OCI-LY7 (cell line): ENCODE results near the gene TLE3. TPM values are rescaled to one million over a fixed set of nuclear protein-coding genes. Genes with fewer than 3 reads are reported as not detected.

ENCODE experiments used
- BruUV-seq: library from RNA; stranded (reverse); fragments of 400-500 nt; replicated peaks from 2 replicates; lab custom pipeline; 2021; lab: Mats Ljungman, UMichigan
- CTCF ChIA-PET: fragments of 300-600 bp; sonication (Branson Sonifier 250); formaldehyde crosslinking; loops from one replicate; lab custom pipeline; 2022; ENCODE audit warnings: antibody characterized with exemption; ENCODE audit not compliant: unreplicated experiment; lab: Charles Lee
- POLR2A ChIA-PET: fragments of 300-600 bp; sonication (Branson Sonifier 250); formaldehyde crosslinking; loops from one replicate; lab custom pipeline; 2022; ENCODE audit warnings: antibody characterized with exemption; lab: Charles Lee
- DNase-seq: peaks from one replicate; pipeline ENCODE4 v3.0.0-alpha.2; 2015; ENCODE audit warnings: low spot score
- H2AFZ ChIP-seq: fragments of 200-600 bp; sonication (generic), shearing (Covaris generic); 2 replicates; pipeline ENCODE4 v1.6.1; 2014; ENCODE audit warnings: mild to moderate bottlenecking, antibody characterized with exemption, low read length, moderate library complexity
- H3K27ac ChIP-seq: fragments of 200-600 bp; sonication (generic); 2 replicates; pipeline ENCODE4 v1.5.1; 2014; ENCODE audit warnings: mixed run types, low read depth, mild to moderate bottlenecking, moderate library complexity, low read length, inconsistent platforms; ENCODE audit not compliant: poor library complexity, severe bottlenecking
- H3K36me3 ChIP-seq: fragments of 200-600 bp; sonication (generic); 2 replicates; pipeline ENCODE4 v1.6.1; 2014; ENCODE audit warnings: mild to moderate bottlenecking, antibody characterized with exemption, low read length, moderate library complexity, mixed read lengths; ENCODE audit not compliant: insufficient read depth
- H3K4me1 ChIP-seq: fragments of 200-600 bp; sonication (generic); 2 replicates; pipeline ENCODE4 v1.5.1; 2014; ENCODE audit warnings: mild to moderate bottlenecking, low read length; ENCODE audit not compliant: insufficient read depth, poor library complexity, severe bottlenecking
- H3K4me2 ChIP-seq: fragments of 200-600 bp; sonication (generic); 2 replicates; pipeline ENCODE4 v1.6.1; 2014; ENCODE audit warnings: mild to moderate bottlenecking, low read length
- H3K4me3 ChIP-seq: fragments of 200-600 bp; sonication (generic); 2 replicates; pipeline ENCODE4 v1.5.1; 2014; ENCODE audit warnings: mild to moderate bottlenecking, low read depth, low read length; ENCODE audit not compliant: poor library complexity, severe bottlenecking
- H3K79me2 ChIP-seq: fragments of 200-600 bp; sonication (generic); 2 replicates; pipeline ENCODE4 v1.6.1; 2016; ENCODE audit warnings: low read depth, mild to moderate bottlenecking, low read length, moderate library complexity, mixed read lengths; ENCODE audit not compliant: insufficient read depth
- H3K9me2 ChIP-seq: fragments of 200-600 bp; sonication (generic); 2 replicates; pipeline ENCODE4 v1.6.1; 2016; ENCODE audit warnings: mild to moderate bottlenecking, low read length, mixed read lengths; ENCODE audit not compliant: insufficient read depth
- H3K9me3 ChIP-seq: fragments of 200-600 bp; sonication (generic); 2 replicates; pipeline ENCODE4 v1.6.1; 2014; ENCODE audit warnings: mild to moderate bottlenecking, mixed run types, low read length, mixed read lengths
- H4K20me1 ChIP-seq: fragments of 200-600 bp; sonication (generic); 2 replicates; pipeline ENCODE4 v1.6.1; 2014; ENCODE audit warnings: mild to moderate bottlenecking, antibody characterized with exemption, low read length, moderate library complexity, mixed read lengths; ENCODE audit not compliant: insufficient read depth
- CTCF ChIP-seq: fragments of 200-600 bp; sonication (generic); conservative IDR thresholded peaks from 2 replicates; pipeline ENCODE4 v1.5.1; 2014; ENCODE audit warnings: mild to moderate bottlenecking, antibody characterized with exemption, low read length, moderate library complexity, mixed read lengths
- EZH2phosphoT487 ChIP-seq: fragments of 200-600 bp; sonication (generic); IDR thresholded peaks from 2 replicates; pipeline ENCODE4 v1.6.1; 2018; ENCODE audit warnings: low read depth, borderline replicate concordance, mild to moderate bottlenecking, mixed run types, antibody characterized with exemption, low read length, moderate library complexity, mixed read lengths
- intact Hi-C: fragments of 100-400 bp; cut with micrococcal nuclease; formaldehyde crosslinking; loops from one replicate; pipeline ENCODE4 v1.10.0; 2022; ENCODE audit not compliant: unreplicated experiment
- total RNA-seq, 2 experiments: library from RNA; depleted of rRNA in 1 of 2; stranded (reverse); fragments of >200 nt in 1 of 2; shearing (Covaris generic) in 1 of 2; gene quantifications; 2 replicates each; pipeline ENCODE4 v1.2.3, GENCODE V29; 2014 to 2022

The TLE3 gene
- total RNA-seq, 2 experiments from 2014 or later, result 31.9 to 37.9 TPM

GRCh38 chr15:70063980-70064379 lies 33.7 kb downstream of the TLE3 start:
- Histone ChIP-seq H3K79me2 (no peaks in the 10 kb centered on the region), H3K4me1 (no peaks in the 10 kb centered on the region), H3K36me3 (peaks cover 85% of the 10 kb centered on the region), H3K4me2 (no peak overlapping the region), H2AFZ (no peak overlapping the region), H3K9me2 (no peaks in the 10 kb centered on the region), H4K20me1 (no peaks in the 10 kb centered on the region), H3K27ac (no peak overlapping the region), H3K4me3 (no peak overlapping the region), H3K9me3 (no peaks in the 10 kb centered on the region)
- ChIA-PET CTCF (no interaction called here), POLR2A (interaction anchor here (0.8 to 1.0 kb wide), 2 partner anchors 23 to 36 kb away, joined by 3 read pairs; no protein-coding TSS in a partner anchor)
- TF ChIP-seq CTCF, result no peak
- TF ChIP-seq EZH2phosphoT487, result no peak
- no peak for DNase-seq
- intact Hi-C loops, result no loop called here
- no TSS peak for BruUV-seq

GRCh38 chr15:70063261-70063925 lies 34.3 kb downstream of the TLE3 start:
- no peaks in the 10 kb centered on the region for H4K20me1 ChIP-seq
- CTCF ChIA-PET, result no interaction called here
- DNase-seq, result no peak
- H3K27ac ChIP-seq, result no peak overlapping the region
- H3K9me3 ChIP-seq, result no peaks in the 10 kb centered on the region
- H3K36me3 ChIP-seq, result peaks cover 85% of the 10 kb centered on the region
- no peaks in the 10 kb centered on the region for H3K79me2 ChIP-seq
- H2AFZ ChIP-seq, result no peak overlapping the region
- TF ChIP-seq EZH2phosphoT487 (no peak), CTCF (no peak)
- POLR2A ChIA-PET, result interaction anchor here (0.8 kb wide), 1 partner anchor 35 kb away, joined by 3 read pairs; no protein-coding TSS in a partner anchor
- intact Hi-C loops, result no loop called here
- no peak overlapping the region for H3K4me2 ChIP-seq
- H3K4me3 ChIP-seq, result no peak overlapping the region
- H3K4me1 ChIP-seq, result no peaks in the 10 kb centered on the region
- BruUV-seq, result no TSS peak
- H3K9me2 ChIP-seq, result no peaks in the 10 kb centered on the region

GRCh38 chr15:70062321-70062956 lies 35.3 kb downstream of the TLE3 start:
- no TSS peak for BruUV-seq
- intact Hi-C loops, result no loop called here
- ChIA-PET POLR2A (no interaction called here), CTCF (no interaction called here)
- H3K4me3 ChIP-seq, result no peak overlapping the region
- H3K27ac ChIP-seq, result no peak overlapping the region
- no peak for DNase-seq
- H3K36me3 ChIP-seq, result peaks cover 88% of the 10 kb centered on the region
- no peaks in the 10 kb centered on the region for H4K20me1 ChIP-seq
- no peaks in the 10 kb centered on the region for H3K79me2 ChIP-seq
- no peak overlapping the region for H2AFZ ChIP-seq
- no peaks in the 10 kb centered on the region for H3K9me3 ChIP-seq
- no peaks in the 10 kb centered on the region for H3K4me1 ChIP-seq
- H3K4me2 ChIP-seq, result no peak overlapping the region
- H3K9me2 ChIP-seq, result no peaks in the 10 kb centered on the region
- TF ChIP-seq CTCF (no peak), EZH2phosphoT487 (no peak)
